Neural cell (in vitro differentiated cells): Measurements from ENCODE around the gene BMPR1B. TPM values are rescaled to one million over a fixed set of nuclear protein-coding genes. Genes with fewer than 3 reads are reported as not detected.

Experiments
- H2AFZ ChIP-seq: fragments of 200-600, 300-800 bp; sonication (generic), shearing (Covaris generic); 2 replicates; pipeline ENCODE4 v1.6.0; 2014; ENCODE audit warnings: low read depth, mild to moderate bottlenecking, antibody characterized with exemption, low read length, moderate library complexity
- H3F3A ChIP-seq: fragments of 200-600 bp; shearing (Covaris generic); 2 replicates; pipeline ENCODE4 v1.6.1; 2016; ENCODE audit warnings: mild to moderate bottlenecking, moderate library complexity, mixed read lengths, antibody characterized with exemption, low read length; ENCODE audit not compliant: insufficient read depth, poor library complexity, severe bottlenecking
- H3K27ac ChIP-seq: fragments of 200-600, 300-800 bp; sonication (generic), shearing (Covaris generic); 2 replicates; pipeline ENCODE4 v1.5.1; 2014; ENCODE audit warnings: mild to moderate bottlenecking, low read length, moderate library complexity
- H3K27me3 ChIP-seq: fragments of 300-800, 200-600 bp; sonication (generic), shearing (Covaris generic); 2 replicates; pipeline ENCODE4 v1.6.0; 2014; ENCODE audit warnings: mild to moderate bottlenecking, low read depth, low read length, moderate library complexity; ENCODE audit not compliant: insufficient read depth
- H3K36me3 ChIP-seq: fragments of 300-800, 200-600 bp; sonication (generic), shearing (Covaris generic); 2 replicates; pipeline ENCODE4 v1.5.1; 2014; ENCODE audit warnings: mild to moderate bottlenecking, antibody characterized with exemption, low read length, moderate library complexity; ENCODE audit not compliant: insufficient read depth
- H3K4me2 ChIP-seq: fragments of 300-800, 200-600 bp; sonication (generic), shearing (Covaris generic); 2 replicates; pipeline ENCODE4 v1.6.0; 2014; ENCODE audit warnings: mild to moderate bottlenecking, low read length
- H3K4me3 ChIP-seq: fragments of 300-800, 200-600 bp; sonication (generic), shearing (Covaris generic); 2 replicates; pipeline ENCODE4 v1.5.1; 2014; ENCODE audit warnings: mild to moderate bottlenecking, low read length, moderate library complexity
- H3K79me2 ChIP-seq: fragments of 200-600 bp; shearing (Covaris generic); replicated peaks from 2 replicates; pipeline ENCODE4 v1.6.0; 2014; ENCODE audit warnings: mild to moderate bottlenecking, low read length, moderate library complexity; ENCODE audit not compliant: insufficient read depth
- H3K9ac ChIP-seq: fragments of 300-800, 200-600 bp; sonication (generic), shearing (Covaris generic); 2 replicates; pipeline ENCODE4 v1.6.1; 2016; ENCODE audit warnings: mild to moderate bottlenecking, low read length, mixed read lengths
- H3K9me2 ChIP-seq: fragments of 200-600 bp; shearing (Covaris generic); 2 replicates; pipeline ENCODE4 v1.6.1; 2016; ENCODE audit warnings: mild to moderate bottlenecking, low read length, mixed read lengths; ENCODE audit not compliant: insufficient read depth
- H3K9me3 ChIP-seq: fragments of 200-600, 300-800 bp; sonication (generic), shearing (Covaris generic); 2 replicates; pipeline ENCODE4 v1.6.1; 2016; ENCODE audit warnings: mild to moderate bottlenecking, mixed run types, low read length, moderate library complexity, mixed read lengths
- H4K20me1 ChIP-seq: fragments of 200-600 bp; shearing (Covaris generic); 2 replicates; pipeline ENCODE4 v1.6.1; 2016; ENCODE audit warnings: mild to moderate bottlenecking, mixed run types; ENCODE audit not compliant: insufficient read depth
- EP300 ChIP-seq: fragments of 450-650 bp; conservative IDR thresholded peaks from 2 replicates; pipeline ENCODE4 v1.6.1; 2014; ENCODE audit warnings: antibody characterized with exemption, mild to moderate bottlenecking, moderate library complexity; ENCODE audit not compliant: poor library complexity, severe bottlenecking
- EZH2 ChIP-seq: fragments of 200-600, 300-800 bp; shearing (Covaris generic), sonication (generic); IDR thresholded peaks from 2 replicates; pipeline ENCODE4 v1.6.1; 2014; ENCODE audit warnings: antibody characterized with exemption, low read length, borderline replicate concordance, mild to moderate bottlenecking; ENCODE audit not compliant: insufficient read depth, poor library complexity, severe bottlenecking
- MXI1 ChIP-seq: fragments of 450-650 bp; conservative IDR thresholded peaks from 2 replicates; pipeline ENCODE4 v1.6.1; 2014; ENCODE audit warnings: antibody characterized with exemption, mild to moderate bottlenecking; ENCODE audit not compliant: poor library complexity, severe bottlenecking
- POLR2AphosphoS5 ChIP-seq: IDR thresholded peaks from 2 replicates; pipeline ENCODE4 v1.6.1; 2012
- RAD21 ChIP-seq: fragments of 450-650 bp; conservative IDR thresholded peaks from 2 replicates; pipeline ENCODE4 v1.6.1; 2014; ENCODE audit warnings: antibody characterized with exemption, mild to moderate bottlenecking, moderate library complexity
- SMC3 ChIP-seq: fragments of 450-650 bp; conservative IDR thresholded peaks from 2 replicates; pipeline ENCODE4 v1.6.1; 2014; ENCODE audit warnings: antibody characterized with exemption, mild to moderate bottlenecking, moderate library complexity; ENCODE audit not compliant: poor library complexity
- TAF1 ChIP-seq: IDR thresholded peaks from 2 replicates; pipeline ENCODE4 v1.6.1; 2012; ENCODE audit warnings: low read depth
- polyA plus RNA-seq: library from polyadenylated mRNA; depleted of rRNA; stranded (reverse); fragments of >200 nt; gene quantifications from 2 replicates; pipeline ENCODE4 v1.2.3, GENCODE V29; 2014
- TF ChIP-seq, protein P1 (sequence below): fragments of 450-650 bp; IDR thresholded peaks from 2 replicates; pipeline ENCODE4 v1.5.1; 2014; ENCODE audit warnings: antibody characterized with exemption, mild to moderate bottlenecking, moderate library complexity; ENCODE audit not compliant: poor library complexity, severe bottlenecking
- TF ChIP-seq, protein P2 (sequence below): IDR thresholded peaks from 2 replicates; pipeline ENCODE4 v1.6.1; 2012; ENCODE audit warnings: borderline replicate concordance

Gene BMPR1B
- polyA plus RNA-seq, 1 donor from 2014 or later: 1.6 TPM

DNA sequence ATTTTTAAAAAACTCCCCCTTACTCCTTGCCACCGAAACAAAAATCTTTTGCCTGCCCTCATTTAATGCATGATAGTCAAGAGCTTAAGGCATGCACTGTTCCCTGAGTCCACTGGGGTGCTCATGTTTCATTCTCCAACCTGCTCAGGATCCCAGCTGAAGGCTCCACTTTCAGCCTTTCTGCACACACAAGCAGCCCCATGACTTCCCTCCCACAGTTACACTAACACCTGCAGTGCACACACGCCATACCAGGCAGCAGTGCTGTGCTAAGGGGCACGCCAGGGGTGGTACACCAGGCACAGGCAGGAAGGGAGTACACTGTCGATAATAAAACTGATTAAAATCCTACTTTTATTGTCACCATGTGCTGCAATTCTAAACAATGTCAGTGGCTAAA, 385.2 kb downstream of the BMPR1B start:
- Histone ChIP-seq H3K4me3 (no peak overlapping the region), H3F3A (no peaks in the 10 kb centered on the region), H3K9me2 (no peaks in the 10 kb centered on the region), H3K79me2 (no peaks in the 10 kb centered on the region), H3K9me3 (no peaks in the 10 kb centered on the region), H2AFZ (no peak overlapping the region), H3K4me2 (no peak overlapping the region), H3K27ac (no peak overlapping the region), H4K20me1 (no peaks in the 10 kb centered on the region), H3K9ac (no peak overlapping the region), H3K36me3 (no peaks in the 10 kb centered on the region), H3K27me3 (no peaks in the 10 kb centered on the region)
- TF ChIP-seq, protein P1, sequence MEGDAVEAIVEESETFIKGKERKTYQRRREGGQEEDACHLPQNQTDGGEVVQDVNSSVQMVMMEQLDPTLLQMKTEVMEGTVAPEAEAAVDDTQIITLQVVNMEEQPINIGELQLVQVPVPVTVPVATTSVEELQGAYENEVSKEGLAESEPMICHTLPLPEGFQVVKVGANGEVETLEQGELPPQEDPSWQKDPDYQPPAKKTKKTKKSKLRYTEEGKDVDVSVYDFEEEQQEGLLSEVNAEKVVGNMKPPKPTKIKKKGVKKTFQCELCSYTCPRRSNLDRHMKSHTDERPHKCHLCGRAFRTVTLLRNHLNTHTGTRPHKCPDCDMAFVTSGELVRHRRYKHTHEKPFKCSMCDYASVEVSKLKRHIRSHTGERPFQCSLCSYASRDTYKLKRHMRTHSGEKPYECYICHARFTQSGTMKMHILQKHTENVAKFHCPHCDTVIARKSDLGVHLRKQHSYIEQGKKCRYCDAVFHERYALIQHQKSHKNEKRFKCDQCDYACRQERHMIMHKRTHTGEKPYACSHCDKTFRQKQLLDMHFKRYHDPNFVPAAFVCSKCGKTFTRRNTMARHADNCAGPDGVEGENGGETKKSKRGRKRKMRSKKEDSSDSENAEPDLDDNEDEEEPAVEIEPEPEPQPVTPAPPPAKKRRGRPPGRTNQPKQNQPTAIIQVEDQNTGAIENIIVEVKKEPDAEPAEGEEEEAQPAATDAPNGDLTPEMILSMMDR: no peak
- TF ChIP-seq EZH2 (no peak), TAF1 (no peak), POLR2AphosphoS5 (no peak), RAD21 (no peak), SMC3 (no peak), MXI1 (no peak), EP300 (no peak)
- TF ChIP-seq, protein P2, sequence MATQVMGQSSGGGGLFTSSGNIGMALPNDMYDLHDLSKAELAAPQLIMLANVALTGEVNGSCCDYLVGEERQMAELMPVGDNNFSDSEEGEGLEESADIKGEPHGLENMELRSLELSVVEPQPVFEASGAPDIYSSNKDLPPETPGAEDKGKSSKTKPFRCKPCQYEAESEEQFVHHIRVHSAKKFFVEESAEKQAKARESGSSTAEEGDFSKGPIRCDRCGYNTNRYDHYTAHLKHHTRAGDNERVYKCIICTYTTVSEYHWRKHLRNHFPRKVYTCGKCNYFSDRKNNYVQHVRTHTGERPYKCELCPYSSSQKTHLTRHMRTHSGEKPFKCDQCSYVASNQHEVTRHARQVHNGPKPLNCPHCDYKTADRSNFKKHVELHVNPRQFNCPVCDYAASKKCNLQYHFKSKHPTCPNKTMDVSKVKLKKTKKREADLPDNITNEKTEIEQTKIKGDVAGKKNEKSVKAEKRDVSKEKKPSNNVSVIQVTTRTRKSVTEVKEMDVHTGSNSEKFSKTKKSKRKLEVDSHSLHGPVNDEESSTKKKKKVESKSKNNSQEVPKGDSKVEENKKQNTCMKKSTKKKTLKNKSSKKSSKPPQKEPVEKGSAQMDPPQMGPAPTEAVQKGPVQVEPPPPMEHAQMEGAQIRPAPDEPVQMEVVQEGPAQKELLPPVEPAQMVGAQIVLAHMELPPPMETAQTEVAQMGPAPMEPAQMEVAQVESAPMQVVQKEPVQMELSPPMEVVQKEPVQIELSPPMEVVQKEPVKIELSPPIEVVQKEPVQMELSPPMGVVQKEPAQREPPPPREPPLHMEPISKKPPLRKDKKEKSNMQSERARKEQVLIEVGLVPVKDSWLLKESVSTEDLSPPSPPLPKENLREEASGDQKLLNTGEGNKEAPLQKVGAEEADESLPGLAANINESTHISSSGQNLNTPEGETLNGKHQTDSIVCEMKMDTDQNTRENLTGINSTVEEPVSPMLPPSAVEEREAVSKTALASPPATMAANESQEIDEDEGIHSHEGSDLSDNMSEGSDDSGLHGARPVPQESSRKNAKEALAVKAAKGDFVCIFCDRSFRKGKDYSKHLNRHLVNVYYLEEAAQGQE: no peak

DNA sequence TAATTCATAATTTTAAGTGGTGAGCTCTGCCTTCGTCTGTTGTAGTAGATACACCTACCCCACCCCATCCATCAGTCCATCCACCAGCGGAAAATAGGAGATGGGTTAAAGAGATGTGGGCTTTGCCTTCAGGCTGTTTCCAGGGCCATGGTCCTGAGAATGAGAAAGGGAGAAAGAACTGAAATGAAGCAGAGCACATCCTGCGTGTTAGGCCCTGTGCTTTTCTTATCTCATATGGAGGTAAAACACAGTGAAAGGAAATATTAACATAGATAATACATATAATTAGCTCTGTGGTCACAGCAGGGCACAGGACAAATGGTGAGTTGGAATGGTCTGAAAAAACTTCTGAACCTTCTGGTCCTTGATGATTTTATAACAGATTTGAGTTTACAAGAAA, 393.5 kb downstream of the BMPR1B start:
- Histone ChIP-seq H3K9me3 (no peaks in the 10 kb centered on the region), H3K79me2 (no peaks in the 10 kb centered on the region), H3K4me2 (no peak overlapping the region), H3K36me3 (no peaks in the 10 kb centered on the region), H3K9ac (no peak overlapping the region), H3K4me3 (no peak overlapping the region), H4K20me1 (no peaks in the 10 kb centered on the region), H3K27ac (no peak overlapping the region), H2AFZ (no peak overlapping the region), H3K9me2 (no peaks in the 10 kb centered on the region), H3K27me3 (no peaks in the 10 kb centered on the region), H3F3A (no peaks in the 10 kb centered on the region)
- TF ChIP-seq EZH2 (no peak), MXI1 (no peak), RAD21 (no peak), POLR2AphosphoS5 (no peak), EP300 (no peak), SMC3 (no peak), TAF1 (no peak)
- TF ChIP-seq, protein P2: no peak
- TF ChIP-seq, protein P1: no peak
